PFSK-1 (cell line): ENCODE results near the gene SETD4.

Experiments used
- FOXP2 ChIP-seq: optimal IDR thresholded peaks from 2 replicates; pipeline ENCODE3; 2011; ENCODE audit warnings: borderline replicate concordance, control low read depth, inconsistent platforms; ENCODE audit not compliant: insufficient read depth; ENCODE audit errors: extremely low read length, extremely low read depth
- POLR2AphosphoS5 ChIP-seq: IDR thresholded peaks from 2 replicates; pipeline ENCODE4 v1.6.1; 2012; ENCODE audit warnings: low read depth, mild to moderate bottlenecking, control low read depth, low read length, moderate library complexity
- TAF1 ChIP-seq: IDR thresholded peaks from 2 replicates; pipeline ENCODE4 v1.6.1; 2012; ENCODE audit warnings: low read length, control low read depth, borderline replicate concordance; ENCODE audit not compliant: insufficient read depth
- TF ChIP-seq, protein P1 (sequence below), 2 experiments: IDR thresholded peaks; 2 replicates each; pipeline versions ENCODE4 v1.6.1 to v1.8.0; 2011 to 2012; ENCODE audit warnings: low read depth in 2 of 2, low read length in 2 of 2, control low read depth in 1 of 2, inconsistent platforms in 1 of 2, mild to moderate bottlenecking in 1 of 2, moderate library complexity in 1 of 2; ENCODE audit not compliant: insufficient read depth in 1 of 2

DNA sequence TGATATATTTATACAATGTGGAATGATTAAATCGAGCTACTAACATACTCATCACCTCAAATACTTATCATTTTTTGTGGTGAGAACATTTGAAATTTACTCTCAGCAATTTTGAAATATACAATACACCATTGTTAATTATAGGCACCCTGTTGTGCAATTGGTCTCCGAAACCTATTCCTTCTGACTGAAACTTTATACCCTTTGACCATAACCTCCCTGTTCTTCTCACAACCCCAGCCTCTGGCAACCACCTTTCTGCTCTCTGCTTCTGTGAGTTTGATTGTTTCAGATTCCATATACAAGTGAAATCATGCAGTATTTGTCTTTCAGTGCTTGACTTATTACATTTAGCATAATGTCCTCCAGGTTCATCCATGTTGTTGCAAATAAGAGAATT lies 49.5 kb downstream of the SETD4 start:
- TF ChIP-seq POLR2AphosphoS5 (no peak), TAF1 (no peak), FOXP2 (no peak)
- TF ChIP-seq, protein P1, sequence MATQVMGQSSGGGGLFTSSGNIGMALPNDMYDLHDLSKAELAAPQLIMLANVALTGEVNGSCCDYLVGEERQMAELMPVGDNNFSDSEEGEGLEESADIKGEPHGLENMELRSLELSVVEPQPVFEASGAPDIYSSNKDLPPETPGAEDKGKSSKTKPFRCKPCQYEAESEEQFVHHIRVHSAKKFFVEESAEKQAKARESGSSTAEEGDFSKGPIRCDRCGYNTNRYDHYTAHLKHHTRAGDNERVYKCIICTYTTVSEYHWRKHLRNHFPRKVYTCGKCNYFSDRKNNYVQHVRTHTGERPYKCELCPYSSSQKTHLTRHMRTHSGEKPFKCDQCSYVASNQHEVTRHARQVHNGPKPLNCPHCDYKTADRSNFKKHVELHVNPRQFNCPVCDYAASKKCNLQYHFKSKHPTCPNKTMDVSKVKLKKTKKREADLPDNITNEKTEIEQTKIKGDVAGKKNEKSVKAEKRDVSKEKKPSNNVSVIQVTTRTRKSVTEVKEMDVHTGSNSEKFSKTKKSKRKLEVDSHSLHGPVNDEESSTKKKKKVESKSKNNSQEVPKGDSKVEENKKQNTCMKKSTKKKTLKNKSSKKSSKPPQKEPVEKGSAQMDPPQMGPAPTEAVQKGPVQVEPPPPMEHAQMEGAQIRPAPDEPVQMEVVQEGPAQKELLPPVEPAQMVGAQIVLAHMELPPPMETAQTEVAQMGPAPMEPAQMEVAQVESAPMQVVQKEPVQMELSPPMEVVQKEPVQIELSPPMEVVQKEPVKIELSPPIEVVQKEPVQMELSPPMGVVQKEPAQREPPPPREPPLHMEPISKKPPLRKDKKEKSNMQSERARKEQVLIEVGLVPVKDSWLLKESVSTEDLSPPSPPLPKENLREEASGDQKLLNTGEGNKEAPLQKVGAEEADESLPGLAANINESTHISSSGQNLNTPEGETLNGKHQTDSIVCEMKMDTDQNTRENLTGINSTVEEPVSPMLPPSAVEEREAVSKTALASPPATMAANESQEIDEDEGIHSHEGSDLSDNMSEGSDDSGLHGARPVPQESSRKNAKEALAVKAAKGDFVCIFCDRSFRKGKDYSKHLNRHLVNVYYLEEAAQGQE (IDR thresholded peaks at IDR 0.05; ENCODE audit: insufficient read depth in 1 of 2, low read depth in 2 of 2, low read length in 2 of 2), result no peak
